ENCODE data around the gene RASSF8.

RASSF8 gene

DNA sequence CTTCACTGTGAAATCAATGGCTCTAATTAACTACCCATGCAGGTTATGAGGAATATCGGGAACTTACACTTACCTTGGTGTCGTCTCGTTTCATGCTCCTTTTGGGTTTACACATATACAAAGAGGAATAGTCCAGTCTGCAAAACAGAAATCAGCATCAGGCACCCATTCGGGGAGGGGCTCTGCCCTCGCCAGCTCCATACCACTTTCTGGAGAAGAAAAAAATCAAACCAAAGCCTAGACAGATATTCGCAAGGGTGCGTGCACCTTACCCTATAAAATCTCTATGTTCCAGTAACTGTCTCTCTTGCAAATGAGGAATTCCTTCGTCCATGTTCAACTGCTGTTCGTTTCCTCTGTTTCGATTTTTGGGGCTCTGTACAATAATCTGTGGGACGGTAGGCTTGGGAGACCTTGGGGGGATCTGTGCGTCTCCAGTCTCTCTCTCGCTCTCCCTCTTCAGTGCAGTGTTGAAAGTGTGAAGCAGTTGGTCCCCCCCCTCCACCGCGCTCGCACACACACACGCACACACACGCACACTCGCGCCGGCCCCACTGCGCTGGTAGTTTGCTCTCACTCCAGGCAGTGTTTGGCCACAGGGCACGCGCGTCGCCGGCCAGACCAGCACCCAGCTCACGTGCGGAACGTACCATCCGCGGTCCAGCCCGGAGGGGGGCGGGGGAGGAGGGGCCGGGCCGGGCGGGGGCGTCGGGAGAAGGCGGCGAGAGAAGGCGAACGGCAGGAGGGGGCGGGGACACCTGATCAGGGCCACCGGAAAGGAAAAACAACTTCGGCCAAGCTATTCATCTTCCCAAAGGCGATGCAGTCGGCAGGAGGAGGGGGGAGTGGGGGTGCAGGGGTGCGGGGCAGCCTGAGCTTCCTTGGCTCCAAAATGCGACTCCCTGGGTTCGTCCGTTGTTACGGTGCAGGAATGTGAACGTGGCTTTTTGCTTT is 166.2 kb downstream of the RASSF8 start, which contains the start of gene BHLHE41:
BHLHE41 (minus strand) TSS at position 592 of the 954 bp plus-strand sequence; CDS start at position 334, 258 bp downstream.
- ATAC-seq = peak; percentile 18
- TF ChIP-seq RARB (CRISPR knock-in tag; IDR thresholded peaks at IDR 0.05) (no peak), CSDC2 (CRISPR knock-in tag; IDR thresholded peaks at IDR 0.05) (no peak), ZNF70 (CRISPR knock-in tag; IDR thresholded peaks at IDR 0.05) (no peak), TOX (CRISPR knock-in tag; IDR thresholded peaks at IDR 0.05; ENCODE audit: borderline replicate concordance) (no peak), PPARA (CRISPR knock-in tag; IDR thresholded peaks at IDR 0.05; ENCODE audit: borderline replicate concordance) (no peak), ISL1 (CRISPR knock-in tag; IDR thresholded peaks at IDR 0.05) (no peak), ZC3H10 (CRISPR knock-in tag; IDR thresholded peaks at IDR 0.05) (no peak), TCF4 (CRISPR knock-in tag; IDR thresholded peaks at IDR 0.05; ENCODE audit: borderline replicate concordance) (no peak), ZFP30 (CRISPR knock-in tag; IDR thresholded peaks at IDR 0.05) (no peak), GLIS3 (CRISPR knock-in tag; IDR thresholded peaks at IDR 0.05) (no peak), SNAI2 (CRISPR knock-in tag; IDR thresholded peaks at IDR 0.05) (no peak), BACH2 (CRISPR knock-in tag; IDR thresholded peaks at IDR 0.05; ENCODE audit: borderline replicate concordance) (no peak), ZNF8 (CRISPR knock-in tag; IDR thresholded peaks at IDR 0.05) (no peak), ZNF565 (CRISPR knock-in tag; conservative IDR thresholded peaks at IDR 0.05; ENCODE audit: low read depth) (no peak), OSR1 (CRISPR knock-in tag; IDR thresholded peaks at IDR 0.05) (no peak)
- TF ChIP-seq, protein P1, sequence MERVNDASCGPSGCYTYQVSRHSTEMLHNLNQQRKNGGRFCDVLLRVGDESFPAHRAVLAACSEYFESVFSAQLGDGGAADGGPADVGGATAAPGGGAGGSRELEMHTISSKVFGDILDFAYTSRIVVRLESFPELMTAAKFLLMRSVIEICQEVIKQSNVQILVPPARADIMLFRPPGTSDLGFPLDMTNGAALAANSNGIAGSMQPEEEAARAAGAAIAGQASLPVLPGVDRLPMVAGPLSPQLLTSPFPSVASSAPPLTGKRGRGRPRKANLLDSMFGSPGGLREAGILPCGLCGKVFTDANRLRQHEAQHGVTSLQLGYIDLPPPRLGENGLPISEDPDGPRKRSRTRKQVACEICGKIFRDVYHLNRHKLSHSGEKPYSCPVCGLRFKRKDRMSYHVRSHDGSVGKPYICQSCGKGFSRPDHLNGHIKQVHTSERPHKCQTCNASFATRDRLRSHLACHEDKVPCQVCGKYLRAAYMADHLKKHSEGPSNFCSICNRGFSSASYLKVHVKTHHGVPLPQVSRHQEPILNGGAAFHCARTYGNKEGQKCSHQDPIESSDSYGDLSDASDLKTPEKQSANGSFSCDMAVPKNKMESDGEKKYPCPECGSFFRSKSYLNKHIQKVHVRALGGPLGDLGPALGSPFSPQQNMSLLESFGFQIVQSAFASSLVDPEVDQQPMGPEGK (CRISPR knock-in tag; IDR thresholded peaks at IDR 0.05; ENCODE audit: borderline replicate concordance) = no peak
- TF ChIP-seq, protein P2, sequence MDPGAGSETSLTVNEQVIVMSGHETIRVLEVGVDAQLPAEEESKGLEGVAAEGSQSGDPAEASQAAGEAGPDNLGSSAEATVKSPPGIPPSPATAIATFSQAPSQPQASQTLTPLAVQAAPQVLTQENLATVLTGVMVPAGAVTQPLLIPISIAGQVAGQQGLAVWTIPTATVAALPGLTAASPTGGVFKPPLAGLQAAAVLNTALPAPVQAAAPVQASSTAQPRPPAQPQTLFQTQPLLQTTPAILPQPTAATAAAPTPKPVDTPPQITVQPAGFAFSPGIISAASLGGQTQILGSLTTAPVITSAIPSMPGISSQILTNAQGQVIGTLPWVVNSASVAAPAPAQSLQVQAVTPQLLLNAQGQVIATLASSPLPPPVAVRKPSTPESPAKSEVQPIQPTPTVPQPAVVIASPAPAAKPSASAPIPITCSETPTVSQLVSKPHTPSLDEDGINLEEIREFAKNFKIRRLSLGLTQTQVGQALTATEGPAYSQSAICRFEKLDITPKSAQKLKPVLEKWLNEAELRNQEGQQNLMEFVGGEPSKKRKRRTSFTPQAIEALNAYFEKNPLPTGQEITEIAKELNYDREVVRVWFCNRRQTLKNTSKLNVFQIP (CRISPR knock-in tag; IDR thresholded peaks at IDR 0.05; ENCODE audit: borderline replicate concordance, low read depth) = no peak
- TF ChIP-seq, protein P3, sequence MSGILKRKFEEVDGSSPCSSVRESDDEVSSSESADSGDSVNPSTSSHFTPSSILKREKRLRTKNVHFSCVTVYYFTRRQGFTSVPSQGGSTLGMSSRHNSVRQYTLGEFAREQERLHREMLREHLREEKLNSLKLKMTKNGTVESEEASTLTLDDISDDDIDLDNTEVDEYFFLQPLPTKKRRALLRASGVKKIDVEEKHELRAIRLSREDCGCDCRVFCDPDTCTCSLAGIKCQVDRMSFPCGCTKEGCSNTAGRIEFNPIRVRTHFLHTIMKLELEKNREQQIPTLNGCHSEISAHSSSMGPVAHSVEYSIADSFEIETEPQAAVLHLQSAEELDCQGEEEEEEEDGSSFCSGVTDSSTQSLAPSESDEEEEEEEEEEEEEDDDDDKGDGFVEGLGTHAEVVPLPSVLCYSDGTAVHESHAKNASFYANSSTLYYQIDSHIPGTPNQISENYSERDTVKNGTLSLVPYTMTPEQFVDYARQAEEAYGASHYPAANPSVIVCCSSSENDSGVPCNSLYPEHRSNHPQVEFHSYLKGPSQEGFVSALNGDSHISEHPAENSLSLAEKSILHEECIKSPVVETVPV (CRISPR knock-in tag; IDR thresholded peaks at IDR 0.05) = no peak
- TF ChIP-seq, protein P4, sequence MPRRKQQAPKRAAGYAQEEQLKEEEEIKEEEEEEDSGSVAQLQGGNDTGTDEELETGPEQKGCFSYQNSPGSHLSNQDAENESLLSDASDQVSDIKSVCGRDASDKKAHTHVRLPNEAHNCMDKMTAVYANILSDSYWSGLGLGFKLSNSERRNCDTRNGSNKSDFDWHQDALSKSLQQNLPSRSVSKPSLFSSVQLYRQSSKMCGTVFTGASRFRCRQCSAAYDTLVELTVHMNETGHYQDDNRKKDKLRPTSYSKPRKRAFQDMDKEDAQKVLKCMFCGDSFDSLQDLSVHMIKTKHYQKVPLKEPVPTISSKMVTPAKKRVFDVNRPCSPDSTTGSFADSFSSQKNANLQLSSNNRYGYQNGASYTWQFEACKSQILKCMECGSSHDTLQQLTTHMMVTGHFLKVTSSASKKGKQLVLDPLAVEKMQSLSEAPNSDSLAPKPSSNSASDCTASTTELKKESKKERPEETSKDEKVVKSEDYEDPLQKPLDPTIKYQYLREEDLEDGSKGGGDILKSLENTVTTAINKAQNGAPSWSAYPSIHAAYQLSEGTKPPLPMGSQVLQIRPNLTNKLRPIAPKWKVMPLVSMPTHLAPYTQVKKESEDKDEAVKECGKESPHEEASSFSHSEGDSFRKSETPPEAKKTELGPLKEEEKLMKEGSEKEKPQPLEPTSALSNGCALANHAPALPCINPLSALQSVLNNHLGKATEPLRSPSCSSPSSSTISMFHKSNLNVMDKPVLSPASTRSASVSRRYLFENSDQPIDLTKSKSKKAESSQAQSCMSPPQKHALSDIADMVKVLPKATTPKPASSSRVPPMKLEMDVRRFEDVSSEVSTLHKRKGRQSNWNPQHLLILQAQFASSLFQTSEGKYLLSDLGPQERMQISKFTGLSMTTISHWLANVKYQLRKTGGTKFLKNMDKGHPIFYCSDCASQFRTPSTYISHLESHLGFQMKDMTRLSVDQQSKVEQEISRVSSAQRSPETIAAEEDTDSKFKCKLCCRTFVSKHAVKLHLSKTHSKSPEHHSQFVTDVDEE (CRISPR knock-in tag; IDR thresholded peaks at IDR 0.05) = no peak
- TF ChIP-seq, protein P5, sequence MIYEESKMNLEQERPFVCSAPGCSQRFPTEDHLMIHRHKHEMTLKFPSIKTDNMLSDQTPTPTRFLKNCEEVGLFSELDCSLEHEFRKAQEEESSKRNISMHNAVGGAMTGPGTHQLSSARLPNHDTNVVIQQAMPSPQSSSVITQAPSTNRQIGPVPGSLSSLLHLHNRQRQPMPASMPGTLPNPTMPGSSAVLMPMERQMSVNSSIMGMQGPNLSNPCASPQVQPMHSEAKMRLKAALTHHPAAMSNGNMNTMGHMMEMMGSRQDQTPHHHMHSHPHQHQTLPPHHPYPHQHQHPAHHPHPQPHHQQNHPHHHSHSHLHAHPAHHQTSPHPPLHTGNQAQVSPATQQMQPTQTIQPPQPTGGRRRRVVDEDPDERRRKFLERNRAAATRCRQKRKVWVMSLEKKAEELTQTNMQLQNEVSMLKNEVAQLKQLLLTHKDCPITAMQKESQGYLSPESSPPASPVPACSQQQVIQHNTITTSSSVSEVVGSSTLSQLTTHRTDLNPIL (CRISPR knock-in tag; IDR thresholded peaks at IDR 0.05; ENCODE audit: low read depth) = no peak

DNA sequence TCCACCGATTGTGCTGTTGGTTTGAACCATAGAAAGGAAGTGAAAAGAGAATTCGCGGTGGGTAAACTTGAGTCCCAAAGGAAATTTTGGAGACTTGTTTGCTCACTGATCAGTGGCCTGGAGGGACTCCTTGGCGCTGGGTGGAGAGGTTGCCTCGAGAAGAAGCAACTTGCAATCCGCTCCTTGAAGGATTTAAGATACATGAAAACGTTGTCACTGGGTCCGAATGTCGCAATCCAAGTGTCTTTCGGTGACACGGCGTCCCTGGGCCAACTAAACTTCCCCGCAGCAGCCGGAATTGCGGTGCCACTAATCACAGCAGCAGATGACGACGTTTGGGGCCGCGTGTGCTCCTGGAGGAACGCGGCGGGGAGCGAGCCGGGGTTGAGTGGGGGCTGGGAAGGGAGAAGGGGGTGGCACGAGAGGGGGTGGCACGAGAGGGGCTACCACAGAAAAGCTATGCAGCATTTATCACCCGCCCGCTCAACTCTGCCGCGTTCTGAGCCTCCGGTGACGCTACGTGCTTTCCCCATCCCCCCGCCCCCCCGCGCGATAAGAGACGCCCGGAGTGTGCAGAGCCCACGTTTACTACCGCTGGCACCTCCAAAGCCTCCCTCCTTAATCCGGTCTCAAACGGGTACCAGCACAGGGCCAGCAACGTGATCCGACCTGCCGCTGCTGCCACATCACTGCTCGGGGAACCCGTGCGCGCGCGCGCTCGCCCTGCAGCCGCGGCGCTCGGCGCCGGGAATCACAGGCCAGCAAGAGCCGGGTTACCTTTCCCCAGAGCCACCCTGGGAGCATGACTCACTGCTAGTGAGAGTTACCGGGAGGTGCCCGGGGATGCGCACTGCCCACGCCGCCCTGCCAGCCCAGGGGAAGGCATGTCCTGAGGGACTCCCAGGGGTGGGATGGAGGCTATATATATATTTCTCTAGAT is 167.2 kb downstream of the RASSF8 start:
- peak; percentile 77 for ATAC-seq

More for the DNA sequence above, 167.2 kb downstream of the RASSF8 start:
- TF ChIP-seq ZC3H10 (CRISPR knock-in tag; IDR thresholded peaks at IDR 0.05) (no peak), ZFP30 (CRISPR knock-in tag; IDR thresholded peaks at IDR 0.05) (no peak), ISL1 (CRISPR knock-in tag; IDR thresholded peaks at IDR 0.05) (no peak), TOX (CRISPR knock-in tag; IDR thresholded peaks at IDR 0.05; ENCODE audit: borderline replicate concordance) (no peak), OSR1 (CRISPR knock-in tag; IDR thresholded peaks at IDR 0.05) (no peak), ESRRG (CRISPR knock-in tag; IDR thresholded peaks at IDR 0.05) (no peak), BACH2 (CRISPR knock-in tag; IDR thresholded peaks at IDR 0.05; ENCODE audit: borderline replicate concordance) (no peak), ZNF8 (CRISPR knock-in tag; IDR thresholded peaks at IDR 0.05) (no peak), PPARA (CRISPR knock-in tag; IDR thresholded peaks at IDR 0.05; ENCODE audit: borderline replicate concordance) (no peak), ZFP3 (CRISPR knock-in tag; IDR thresholded peaks at IDR 0.05) (no peak)
- TF ChIP-seq, protein P5 (CRISPR knock-in tag; IDR thresholded peaks at IDR 0.05; ENCODE audit: low read depth) = no peak
- TF ChIP-seq, protein P2 (CRISPR knock-in tag; IDR thresholded peaks at IDR 0.05; ENCODE audit: borderline replicate concordance, low read depth) = no peak

Data from SK-N-SH treated with all-trans-retinoic acid at 6 μM for 48 hours (cell line).